OCI-LY3 (cell line): Measurements from ENCODE around the gene ADGRG1.

Experiments used
- H2AFZ ChIP-seq: fragments of 200-600, 300-600 bp; shearing (Covaris generic); 2 replicates; pipeline ENCODE4 v1.6.0; 2014; ENCODE audit warnings: antibody characterized with exemption, low read depth, low read length
- H3K27ac ChIP-seq: fragments of 200-600, 300-600 bp; sonication (generic); 2 replicates; pipeline ENCODE4 v1.5.1; 2014; ENCODE audit warnings: mild to moderate bottlenecking, low read length, moderate library complexity, mixed read lengths
- H3K27me3 ChIP-seq: fragments of 200-600, 300-600 bp; sonication (generic); 2 replicates; pipeline ENCODE4 v1.6.1; 2014; ENCODE audit warnings: low read depth, low read length, mixed read lengths
- H3K36me3 ChIP-seq: fragments of 200-600, 300-600 bp; sonication (generic); replicated peaks from 2 replicates; pipeline ENCODE3; 2014; ENCODE audit warnings: low read depth, low read length, mixed read lengths
- H3K4me1 ChIP-seq: fragments of 300-600, 200-600 bp; sonication (generic); 2 replicates; pipeline ENCODE4 v1.6.1; 2014; ENCODE audit warnings: low read length, mixed read lengths
- H3K4me2 ChIP-seq: fragments of 200-600, 300-600 bp; sonication (generic); 2 replicates; pipeline ENCODE4 v1.6.1; 2014; ENCODE audit warnings: low read length, mixed read lengths
- H3K4me3 ChIP-seq: fragments of 300-600, 200-600 bp; sonication (generic); 2 replicates; pipeline ENCODE4 v1.5.1; 2014; ENCODE audit warnings: antibody characterized with exemption, mild to moderate bottlenecking, low read length, moderate library complexity
- H3K79me2 ChIP-seq: fragments of 300-600, 200-600 bp; shearing (Covaris generic); 2 replicates; pipeline ENCODE4 v1.6.1; 2014; ENCODE audit warnings: mild to moderate bottlenecking, low read length, mixed read lengths
- H3K9ac ChIP-seq: fragments of 300-600, 200-600 bp; shearing (Covaris generic); 2 replicates; pipeline ENCODE4 v1.6.0; 2014; ENCODE audit warnings: mild to moderate bottlenecking, low read length, moderate library complexity
- H3K9me3 ChIP-seq: fragments of 200-600, 300-600 bp; shearing (Covaris generic); 2 replicates; pipeline ENCODE4 v1.6.1; 2014; ENCODE audit warnings: low read length, mixed read lengths; ENCODE audit not compliant: insufficient read depth
- H4K20me1 ChIP-seq: fragments of 200-600, 300-600 bp; sonication (generic); 2 replicates; pipeline ENCODE4 v1.6.1; 2016; ENCODE audit warnings: low read length, mixed read lengths; ENCODE audit not compliant: insufficient read depth
- EZH2phosphoT487 ChIP-seq: fragments of 200-600 bp; shearing (Covaris generic); IDR thresholded peaks from 2 replicates; pipeline ENCODE4 v1.6.1; 2018; ENCODE audit warnings: antibody characterized with exemption, mixed run types, low read depth
- TF ChIP-seq, protein P1 (sequence below): fragments of 200-600, 300-600 bp; sonication (generic); IDR thresholded peaks from 2 replicates; pipeline ENCODE4 v1.5.1; 2014; ENCODE audit warnings: antibody characterized with exemption, low read length, low read depth

ADGRG1 gene

DNA sequence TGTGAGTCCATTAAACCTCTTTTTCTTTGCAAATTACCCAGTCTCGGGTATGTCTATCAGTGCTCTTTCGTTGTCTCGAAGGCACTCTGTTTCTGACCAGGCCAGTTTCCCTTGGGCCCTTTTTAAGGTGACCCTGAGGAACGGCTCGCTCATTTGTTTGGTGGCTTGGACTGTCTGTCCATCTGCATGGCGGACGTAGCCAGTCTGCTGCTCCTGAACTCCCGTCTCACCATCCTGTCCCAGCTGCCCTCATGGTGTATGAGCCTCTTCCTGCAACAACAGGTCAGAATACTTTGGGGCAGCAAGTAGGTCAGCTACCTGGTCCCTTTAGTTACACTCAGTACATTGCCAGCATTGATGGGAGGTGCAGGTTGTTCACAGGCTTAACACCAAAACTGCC, 85.2 kb downstream of the ADGRG1 start:
- H3K27me3 ChIP-seq: peaks cover 65% of the 10 kb centered on the region

DNA sequence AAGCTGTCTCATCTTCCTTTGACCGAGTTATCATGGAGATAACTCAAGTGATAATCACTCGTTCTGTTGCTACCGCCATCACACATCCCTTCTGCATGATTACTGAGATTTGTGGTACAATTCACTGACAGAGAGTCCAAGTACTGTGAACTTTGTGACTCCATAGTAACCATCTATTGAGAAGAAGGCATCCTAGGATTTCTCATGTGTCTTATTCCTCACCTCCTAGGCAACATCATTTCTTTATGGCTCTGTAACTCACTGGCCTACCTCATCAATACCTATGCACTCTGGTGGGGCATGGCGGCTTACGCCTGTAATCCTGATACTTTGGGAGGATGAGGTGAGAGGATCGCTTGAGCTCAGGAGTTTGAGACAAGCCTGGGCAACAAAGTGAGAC, 85.6 kb downstream of the ADGRG1 start:
- Histone ChIP-seq H3K4me1 (no peaks in the 10 kb centered on the region), H2AFZ (no peak overlapping the region), H3K36me3 (no peaks in the 10 kb centered on the region), H4K20me1 (no peaks in the 10 kb centered on the region), H3K27me3 (peaks cover 63% of the 10 kb centered on the region), H3K4me2 (no peak overlapping the region), H3K79me2 (no peaks in the 10 kb centered on the region), H3K27ac (no peak overlapping the region), H3K9me3 (no peaks in the 10 kb centered on the region), H3K9ac (no peak overlapping the region), H3K4me3 (no peak overlapping the region)
- TF ChIP-seq, protein P1, sequence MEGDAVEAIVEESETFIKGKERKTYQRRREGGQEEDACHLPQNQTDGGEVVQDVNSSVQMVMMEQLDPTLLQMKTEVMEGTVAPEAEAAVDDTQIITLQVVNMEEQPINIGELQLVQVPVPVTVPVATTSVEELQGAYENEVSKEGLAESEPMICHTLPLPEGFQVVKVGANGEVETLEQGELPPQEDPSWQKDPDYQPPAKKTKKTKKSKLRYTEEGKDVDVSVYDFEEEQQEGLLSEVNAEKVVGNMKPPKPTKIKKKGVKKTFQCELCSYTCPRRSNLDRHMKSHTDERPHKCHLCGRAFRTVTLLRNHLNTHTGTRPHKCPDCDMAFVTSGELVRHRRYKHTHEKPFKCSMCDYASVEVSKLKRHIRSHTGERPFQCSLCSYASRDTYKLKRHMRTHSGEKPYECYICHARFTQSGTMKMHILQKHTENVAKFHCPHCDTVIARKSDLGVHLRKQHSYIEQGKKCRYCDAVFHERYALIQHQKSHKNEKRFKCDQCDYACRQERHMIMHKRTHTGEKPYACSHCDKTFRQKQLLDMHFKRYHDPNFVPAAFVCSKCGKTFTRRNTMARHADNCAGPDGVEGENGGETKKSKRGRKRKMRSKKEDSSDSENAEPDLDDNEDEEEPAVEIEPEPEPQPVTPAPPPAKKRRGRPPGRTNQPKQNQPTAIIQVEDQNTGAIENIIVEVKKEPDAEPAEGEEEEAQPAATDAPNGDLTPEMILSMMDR: no peak
- TF ChIP-seq EZH2phosphoT487: no peak

More for the DNA sequence above, 85.2 kb downstream of the ADGRG1 start:
- Histone ChIP-seq H3K9me3 (no peaks in the 10 kb centered on the region), H3K9ac (no peak overlapping the region), H3K4me1 (no peaks in the 10 kb centered on the region), H3K36me3 (no peaks in the 10 kb centered on the region), H3K4me3 (no peak overlapping the region), H3K27ac (no peak overlapping the region), H2AFZ (no peak overlapping the region), H4K20me1 (no peaks in the 10 kb centered on the region), H3K4me2 (no peak overlapping the region), H3K79me2 (no peaks in the 10 kb centered on the region)
- TF ChIP-seq, protein P1: no peak
- no peak for TF ChIP-seq EZH2phosphoT487
